Neural progenitor cell (in vitro differentiated cells): ENCODE measurements around the gene PRUNE2. TPM values are rescaled to one million over a fixed set of nuclear protein-coding genes. Genes with fewer than 3 reads are reported as not detected.

Experiments
- DNase-seq: peaks from one replicate; pipeline ENCODE4 v3.0.0-alpha.2; 2016; ENCODE audit warnings: low spot score
- H2AFZ ChIP-seq: fragments of 200-600 bp; sonication (generic); replicated peaks from 2 replicates; pipeline ENCODE4 v1.6.1; 2016; ENCODE audit warnings: antibody characterized with exemption
- H3F3A ChIP-seq: fragments of 200-600 bp; sonication (generic); 2 replicates; pipeline ENCODE4 v1.6.1; 2016; ENCODE audit warnings: antibody characterized with exemption, low read depth
- H3K27ac ChIP-seq: fragments of 200-600 bp; sonication (generic); 2 replicates; pipeline ENCODE4 v1.5.1; 2016; ENCODE audit warnings: mild to moderate bottlenecking
- H3K27me3 ChIP-seq: fragments of 200-600 bp; sonication (generic); 2 replicates; pipeline ENCODE4 v1.6.1; 2016; ENCODE audit warnings: mild to moderate bottlenecking, moderate library complexity
- H3K36me3 ChIP-seq: fragments of 200-600 bp; sonication (generic); 2 replicates; pipeline ENCODE4 v1.5.1; 2016
- H3K4me1 ChIP-seq: fragments of 200-600 bp; sonication (generic); 2 replicates; pipeline ENCODE4 v1.6.1; 2016; ENCODE audit warnings: mixed run types
- H3K4me2 ChIP-seq: fragments of 200-600 bp; sonication (generic); 2 replicates; pipeline ENCODE4 v1.6.1; 2016
- H3K4me3 ChIP-seq: fragments of 200-600 bp; sonication (generic); 2 replicates; pipeline ENCODE4 v1.5.1; 2016
- H3K79me2 ChIP-seq: fragments of 200-600 bp; sonication (generic); 2 replicates; pipeline ENCODE4 v1.6.1; 2016; ENCODE audit warnings: low read depth
- H3K9ac ChIP-seq: fragments of 200-600 bp; sonication (generic); 2 replicates; pipeline ENCODE4 v1.6.1; 2016
- H3K9me3 ChIP-seq: fragments of 200-600 bp; sonication (generic); 2 replicates; pipeline ENCODE4 v1.5.1; 2016; ENCODE audit warnings: low read depth
- H4K20me1 ChIP-seq: fragments of 200-600 bp; sonication (generic); 2 replicates; pipeline ENCODE4 v1.6.1; 2016; ENCODE audit warnings: low read depth
- H3K27ac Mint-ChIP-seq: 3 replicates; pipeline ENCODE4 v1.8.0; 2021; ENCODE audit warnings: mixed read lengths
- H3K27me3 Mint-ChIP-seq: 2 replicates; pipeline ENCODE4 v1.8.0; 2022; ENCODE audit warnings: low read depth, mild to moderate bottlenecking, inconsistent platforms, moderate library complexity, mixed read lengths; ENCODE audit not compliant: insufficient read depth
- H3K36me3 Mint-ChIP-seq: 3 replicates; pipeline ENCODE4 v1.8.0; 2021; ENCODE audit warnings: mixed read lengths
- H3K4me1 Mint-ChIP-seq: 3 replicates; pipeline ENCODE4 v1.8.0; 2021; ENCODE audit warnings: mixed read lengths
- H3K4me3 Mint-ChIP-seq: 3 replicates; pipeline ENCODE4 v1.8.0; 2021; ENCODE audit warnings: mild to moderate bottlenecking, moderate library complexity, mixed read lengths
- H3K9me3 Mint-ChIP-seq: 3 replicates; pipeline ENCODE4 v1.8.0; 2020; ENCODE audit warnings: mixed read lengths
- CTCF ChIP-seq: fragments of 200-600 bp; sonication (generic); IDR thresholded peaks from 2 replicates; pipeline ENCODE4 v1.5.1; 2017; ENCODE audit warnings: antibody characterized with exemption, mild to moderate bottlenecking
- EZH2 ChIP-seq: fragments of 200-600 bp; sonication (generic); IDR thresholded peaks from 2 replicates; pipeline ENCODE4 v1.6.1; 2017; ENCODE audit warnings: antibody characterized with exemption, mild to moderate bottlenecking, moderate library complexity
- EZH2phosphoT487 ChIP-seq: fragments of 200-600 bp; sonication (generic); IDR thresholded peaks from 2 replicates; pipeline ENCODE4 v1.6.1; 2017; ENCODE audit warnings: antibody characterized with exemption
- total RNA-seq: library from RNA; depleted of rRNA; stranded (reverse); fragments of >200 nt; gene quantifications from 2 replicates; pipeline ENCODE4 v1.2.3, GENCODE V29; 2015; ENCODE audit warnings: low replicate concordance

PRUNE2 gene
- total RNA-seq, 1 donor from 2014 or later = 28.2 TPM

- Mint-ChIP-seq H3K9me3 (peaks cover 15% of the 10 kb centered on the region), H3K4me1 (peaks cover 6% of the 10 kb centered on the region), H3K27me3 (peaks cover 4% of the 10 kb centered on the region), H3K4me3 (no peak overlapping the region), H3K36me3 (peaks cover 3% of the 10 kb centered on the region), H3K27ac (no peak overlapping the region)
- no peaks in the 10 kb centered on the region for H3K27me3 ChIP-seq
- H3K36me3 ChIP-seq = no peaks in the 10 kb centered on the region
- H3K4me1 ChIP-seq = peaks cover 22% of the 10 kb centered on the region
- H3K9me3 ChIP-seq = peaks cover 12% of the 10 kb centered on the region
- no peak overlapping the region for H3K4me2 ChIP-seq
- no peaks in the 10 kb centered on the region for H3F3A ChIP-seq
- H2AFZ ChIP-seq = no peak overlapping the region
- no peaks in the 10 kb centered on the region for H4K20me1 ChIP-seq
- DNase-seq = peak; percentile 34
- TF ChIP-seq EZH2phosphoT487 = peak; percentile 29
- no peak for TF ChIP-seq CTCF
- TF ChIP-seq EZH2 = no peak
- H3K9ac ChIP-seq = no peak overlapping the region
- H3K4me3 ChIP-seq = no peak overlapping the region
- no peaks in the 10 kb centered on the region for H3K79me2 ChIP-seq
- H3K27ac ChIP-seq = no peak overlapping the region
Observed at GRCh38 chr9:76827296-76828080, 78.4 kb downstream of the PRUNE2 start.

DNA sequence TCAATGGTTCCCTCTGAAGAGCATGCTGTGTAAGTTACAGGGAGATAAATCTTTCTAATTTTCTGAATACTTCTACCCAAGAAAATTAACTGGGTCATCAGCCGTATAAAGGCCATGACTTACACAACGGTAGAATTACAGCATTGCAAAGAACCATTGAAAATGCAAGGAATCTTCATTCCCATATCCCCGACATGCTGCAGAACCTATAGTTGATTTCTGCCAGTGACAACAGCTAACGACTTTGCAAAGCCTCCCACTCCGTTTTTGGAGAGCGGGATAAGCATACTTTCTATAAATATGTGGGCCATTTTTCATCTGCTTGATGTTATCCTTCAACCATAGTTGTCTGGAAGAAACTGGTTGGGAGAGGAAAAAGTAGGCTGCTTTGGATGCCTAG, 85.5 kb downstream of the PRUNE2 start:
- H3K27me3 ChIP-seq = no peaks in the 10 kb centered on the region
- no peak overlapping the region for H3K27ac ChIP-seq
- Mint-ChIP-seq H3K4me1 (peaks cover 6% of the 10 kb centered on the region), H3K4me3 (no peak overlapping the region), H3K36me3 (no peaks in the 10 kb centered on the region), H3K9me3 (no peaks in the 10 kb centered on the region), H3K27me3 (peaks cover 4% of the 10 kb centered on the region), H3K27ac (no peak overlapping the region)
- H4K20me1 ChIP-seq = no peaks in the 10 kb centered on the region
- H3K9me3 ChIP-seq = no peaks in the 10 kb centered on the region
- peaks cover 16% of the 10 kb centered on the region for H3K4me1 ChIP-seq
- no peak overlapping the region for H3K4me3 ChIP-seq
- no peak for DNase-seq
- no peaks in the 10 kb centered on the region for H3K79me2 ChIP-seq
- H3K4me2 ChIP-seq = no peak overlapping the region
- TF ChIP-seq EZH2phosphoT487 (no peak), CTCF (no peak), EZH2 (no peak)
- no peaks in the 10 kb centered on the region for H3K36me3 ChIP-seq
- H2AFZ ChIP-seq = no peak overlapping the region
- H3K9ac ChIP-seq = no peak overlapping the region
- H3F3A ChIP-seq = no peaks in the 10 kb centered on the region

DNA sequence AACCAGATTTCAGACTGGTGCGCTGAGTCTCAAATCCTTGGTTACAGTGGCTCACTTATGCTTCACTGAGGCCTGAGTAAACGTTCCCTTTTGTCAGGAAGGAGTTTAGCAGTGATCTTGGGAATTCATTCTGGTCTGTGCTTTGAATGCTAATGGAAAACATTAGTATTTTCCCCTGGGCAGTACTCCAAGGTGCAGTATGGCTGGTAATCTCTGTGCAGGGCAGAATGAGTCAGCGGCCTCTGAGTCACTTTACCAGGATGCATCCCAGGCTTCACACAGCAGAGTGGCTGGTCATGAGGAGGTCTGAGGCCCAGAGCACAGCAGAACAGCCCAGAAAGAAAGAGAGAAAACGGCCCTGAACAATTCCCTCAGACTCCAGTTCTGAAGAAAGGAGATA, 87.6 kb downstream of the PRUNE2 start:
- no peaks in the 10 kb centered on the region for H3K36me3 Mint-ChIP-seq
- no peaks in the 10 kb centered on the region for H3F3A ChIP-seq
- H3K9ac ChIP-seq = no peak overlapping the region
- H4K20me1 ChIP-seq = no peaks in the 10 kb centered on the region
- H3K9me3 Mint-ChIP-seq = no peaks in the 10 kb centered on the region
- no peaks in the 10 kb centered on the region for H3K27me3 ChIP-seq
- no peaks in the 10 kb centered on the region for H3K79me2 ChIP-seq
- no peak overlapping the region for H3K27ac ChIP-seq
- H3K36me3 ChIP-seq = no peaks in the 10 kb centered on the region
- no peak for DNase-seq
- no peak overlapping the region for H3K4me3 Mint-ChIP-seq
- H3K4me1 Mint-ChIP-seq = peaks cover 6% of the 10 kb centered on the region
- H2AFZ ChIP-seq = peak overlapping the region; percentile 59
- H3K4me3 ChIP-seq = no peak overlapping the region
- TF ChIP-seq CTCF (no peak), EZH2 (no peak), EZH2phosphoT487 (no peak)
- no peak overlapping the region for H3K4me2 ChIP-seq
- no peaks in the 10 kb centered on the region for H3K9me3 ChIP-seq
- peak overlapping the region; percentile 55 for H3K27ac Mint-ChIP-seq
- peaks cover 5% of the 10 kb centered on the region for H3K4me1 ChIP-seq
- peaks cover 6% of the 10 kb centered on the region for H3K27me3 Mint-ChIP-seq
